Measurements from ENCODE around the gene ARL5A. TPM values are rescaled to one million over a fixed set of nuclear protein-coding genes. Genes with fewer than 3 reads are reported as not detected.

Gene ARL5A
- total and polyA plus RNA-seq, 9 of the 15 experiments (the other 6 are each of a cell fraction or from before 2014, with no cell fraction given), result 16.3 to 117 (median 88.4) TPM

GRCh38 chr2:151828143-151828889 is at the start of gene ARL5A (continued):
- TF ChIP-seq ETS1 (conservative IDR thresholded peaks at IDR 0.05; ENCODE audit: control insufficient read depth, low read depth, low read length) (peak; percentile 65; the same call in 1 of the 2 replicates), TBL1XR1 (IDR thresholded peaks at IDR 0.05; ENCODE audit: low read length in 2 of 2) (peak in 1 of 2 experiments; percentile 57; a peak in 1 of 4 replicates), CEBPB (tag; IDR thresholded peaks at IDR 0.05) (no peak), ZNF324 (CRISPR knock-in tag; IDR thresholded peaks at IDR 0.05) (no peak), JUNB (CRISPR knock-in tag; conservative IDR thresholded peaks at IDR 0.05) (no peak), NONO (IDR thresholded peaks at IDR 0.05; ENCODE audit: low read depth in 2 of 2, low read length in 1 of 2) (peak; percentile 89 to 92), DDX20 (tag; IDR thresholded peaks at IDR 0.05; ENCODE audit: low read depth) (no peak), BRD4 (IDR thresholded peaks at IDR 0.05) (peak; percentile 75; the same call in 1 of the 2 replicates), XRCC5 (IDR thresholded peaks at IDR 0.05; ENCODE audit: low read depth, low read length) (peak; percentile 9; the same call in 1 of the 2 replicates), ZNF639 (CRISPR knock-in tag; conservative IDR thresholded peaks at IDR 0.05 in 1 of 2, IDR thresholded peaks at IDR 0.05 in 1 of 2) (peak in 1 of 2 experiments; percentile 71; a peak in 1 of 4 replicates), MCM5 (IDR thresholded peaks at IDR 0.05; ENCODE audit: low read depth) (no peak), TCF7 (IDR thresholded peaks at IDR 0.05; ENCODE audit: borderline replicate concordance) (peak; percentile 53; the same call in 1 of the 2 replicates), RFX7 (CRISPR knock-in tag; IDR thresholded peaks at IDR 0.05) (no peak), ZBTB34 (CRISPR knock-in tag; IDR thresholded peaks at IDR 0.05) (no peak), ZNF830 (CRISPR knock-in tag; IDR thresholded peaks at IDR 0.05) (no peak), GTF2F1 (IDR thresholded peaks at IDR 0.05; ENCODE audit: low read depth, low read length) (no peak; the same call in 1 of the 2 replicates), RBM15 (IDR thresholded peaks at IDR 0.05; ENCODE audit: insufficient read depth, low read length) (no peak), CUX1 (CRISPR knock-in tag; IDR thresholded peaks at IDR 0.05) (no peak)

Data from K562 (cell line).